SK-N-SH treated with all-trans-retinoic acid at 6 μM for 48 hours (cell line): ENCODE measurements around the gene HIPK3.
"Not testable (repeated sequence)": the region's sequence is repeated elsewhere in the genome, so short reads cannot be mapped to it uniquely, and the experiment has no call there.

Experiments used
- ATAC-seq: fragments of 200-7000 bp; cut with Tn5 transposase; 3 replicates; pipeline ENCODE4 v1.9.1; 2020; ENCODE audit warnings: mild to moderate bottlenecking, moderate library complexity
- ARNTL ChIP-seq: fragments of 450-650 bp; formaldehyde crosslinking; IDR thresholded peaks from 2 replicates; pipeline ENCODE4 v1.5.0; 2020; ENCODE audit warnings: low read depth, mild to moderate bottlenecking, moderate library complexity, borderline replicate concordance
- BACH2 ChIP-seq: fragments of 250-450 bp; sonication (Bioruptor Pico); IDR thresholded peaks from 2 replicates; pipeline ENCODE4 v1.9.0; 2021; ENCODE audit warnings: mild to moderate bottlenecking, borderline replicate concordance
- CSDC2 ChIP-seq: fragments of 250-450 bp; sonication (Bioruptor Pico); IDR thresholded peaks from 2 replicates; pipeline ENCODE4 v1.5.0; 2020; ENCODE audit warnings: mild to moderate bottlenecking, moderate library complexity
- CSRNP3 ChIP-seq: fragments of 250-450 bp; sonication (Bioruptor Pico); IDR thresholded peaks from 2 replicates; pipeline ENCODE4 v1.5.1; 2021; ENCODE audit warnings: mild to moderate bottlenecking, moderate library complexity
- ESRRG ChIP-seq: fragments of 250-450 bp; sonication (Bioruptor Pico); IDR thresholded peaks from 2 replicates; pipeline ENCODE4 v1.6.1; 2021; ENCODE audit warnings: mild to moderate bottlenecking
- GLIS3 ChIP-seq: fragments of 250-450 bp; sonication (Bioruptor Pico); IDR thresholded peaks from 2 replicates; pipeline ENCODE4 v1.5.0; 2020; ENCODE audit warnings: mild to moderate bottlenecking, moderate library complexity
- ISL1 ChIP-seq: fragments of 250-450 bp; sonication (Bioruptor Pico); IDR thresholded peaks from 2 replicates; pipeline ENCODE4 v2.1.2; 2022; ENCODE audit warnings: mild to moderate bottlenecking, moderate library complexity
- OSR1 ChIP-seq: fragments of 250-450 bp; sonication (Bioruptor Pico); IDR thresholded peaks from 2 replicates; pipeline ENCODE4 v1.8.0; 2022; ENCODE audit warnings: moderate library complexity, mild to moderate bottlenecking, inconsistent platforms
- PPARA ChIP-seq: fragments of 250-450 bp; sonication (Bioruptor Pico); IDR thresholded peaks from 2 replicates; pipeline ENCODE4 v1.5.0; 2020; ENCODE audit warnings: mild to moderate bottlenecking, borderline replicate concordance
- RARB ChIP-seq: fragments of 250-450 bp; sonication (Bioruptor Pico); IDR thresholded peaks from 2 replicates; pipeline ENCODE4 v1.8.0; 2021; ENCODE audit warnings: mild to moderate bottlenecking, moderate library complexity
- TSHZ2 ChIP-seq: fragments of 250-450 bp; sonication (Bioruptor Pico); IDR thresholded peaks from 2 replicates; pipeline ENCODE4 v1.5.0; 2020; ENCODE audit warnings: mild to moderate bottlenecking, moderate library complexity
- ZC3H10 ChIP-seq: fragments of 250-450 bp; sonication (Bioruptor Pico); IDR thresholded peaks from 2 replicates; pipeline ENCODE4 v1.5.1; 2021; ENCODE audit warnings: mild to moderate bottlenecking, moderate library complexity
- ZFP3 ChIP-seq: fragments of 250-450 bp; sonication (Bioruptor Pico); IDR thresholded peaks from 2 replicates; pipeline ENCODE4 v1.5.0; 2020; ENCODE audit warnings: mild to moderate bottlenecking, moderate library complexity
- ZFP30 ChIP-seq: fragments of 450-650 bp; formaldehyde crosslinking; IDR thresholded peaks from 2 replicates; pipeline ENCODE4 v1.5.0; 2022; ENCODE audit warnings: mild to moderate bottlenecking, moderate library complexity
- ZNF565 ChIP-seq: fragments of 450-650 bp; formaldehyde crosslinking; conservative IDR thresholded peaks from 2 replicates; pipeline ENCODE4 v1.5.0; 2020; ENCODE audit warnings: low read depth, mild to moderate bottlenecking, moderate library complexity
- ZNF70 ChIP-seq: fragments of 450-650 bp; formaldehyde crosslinking; IDR thresholded peaks from 2 replicates; pipeline ENCODE4 v1.5.0; 2020; ENCODE audit warnings: mild to moderate bottlenecking, moderate library complexity
- ZNF8 ChIP-seq: fragments of 450-650 bp; formaldehyde crosslinking; IDR thresholded peaks from 2 replicates; pipeline ENCODE4 v1.5.0; 2020; ENCODE audit warnings: mild to moderate bottlenecking, moderate library complexity
- TF ChIP-seq, protein P1 (sequence below): fragments of 250-450 bp; sonication (Bioruptor Pico); IDR thresholded peaks from 2 replicates; pipeline ENCODE4 v1.8.0; 2020; ENCODE audit warnings: mild to moderate bottlenecking, moderate library complexity, borderline replicate concordance
- TF ChIP-seq, protein P2 (sequence below): fragments of 250-450 bp; sonication (Bioruptor Pico); IDR thresholded peaks from 2 replicates; pipeline ENCODE4 v1.5.1; 2020; ENCODE audit warnings: low read depth, mild to moderate bottlenecking, moderate library complexity
- TF ChIP-seq, protein P3 (sequence below): fragments of 250-450 bp; sonication (Bioruptor Pico); IDR thresholded peaks from 2 replicates; pipeline ENCODE4 v1.8.0; 2021; ENCODE audit warnings: low read depth, mild to moderate bottlenecking, moderate library complexity, borderline replicate concordance

Gene HIPK3

GRCh38 chr11:33259869-33260268 is 2.7 kb downstream of the HIPK3 start:
- ATAC-seq = no peak
- no peak for TF ChIP-seq ZFP3
- TF ChIP-seq ZNF70 (CRISPR knock-in tag) = no peak
- no peak for TF ChIP-seq OSR1 (CRISPR knock-in tag)
- TF ChIP-seq CSDC2 = no peak
- TF ChIP-seq, all 23 proteins: peak for 0

- not testable (repeated sequence) for ATAC-seq
Measured at GRCh38 chr11:33261350-33261749, 4.2 kb downstream of the HIPK3 start.

DNA sequence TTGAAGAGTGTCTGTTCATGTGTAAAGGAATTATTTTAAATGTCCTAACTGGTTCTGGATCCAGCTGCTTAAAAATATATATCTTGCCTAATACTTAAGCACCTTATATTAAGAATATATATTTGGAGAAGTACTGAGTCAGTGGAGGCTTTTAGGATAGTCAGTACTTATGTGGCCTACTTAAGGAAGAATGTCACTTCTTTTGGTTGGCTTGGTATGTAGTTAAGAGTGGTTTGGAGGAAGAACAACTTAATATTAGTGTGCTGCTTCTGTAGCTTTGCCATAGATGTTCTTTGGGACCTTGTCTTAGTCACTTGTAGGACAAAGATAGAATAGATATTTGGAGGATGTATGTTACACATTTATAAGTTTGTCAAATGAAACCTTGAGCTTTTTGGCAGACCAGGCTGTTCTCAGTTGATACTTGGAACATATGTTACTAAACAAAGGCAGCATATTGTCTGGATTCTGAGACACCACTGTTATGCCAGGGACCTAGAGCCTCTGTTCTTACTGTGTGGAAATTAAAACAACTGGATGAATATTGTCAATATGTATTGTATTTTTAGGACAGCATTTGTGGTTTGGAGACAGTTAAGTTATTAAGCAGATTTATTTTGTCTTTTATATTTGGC is 4.9 kb downstream of the HIPK3 start:
- no peak for ATAC-seq
- TF ChIP-seq CSRNP3 (CRISPR knock-in tag) = no peak
- no peak for TF ChIP-seq ZC3H10 (CRISPR knock-in tag)
- no peak for TF ChIP-seq ZNF565 (CRISPR knock-in tag)
- no peak for TF ChIP-seq PPARA (CRISPR knock-in tag)
- no peak for TF ChIP-seq ESRRG
- TF ChIP-seq ZFP30 (CRISPR knock-in tag) = no peak
- TF ChIP-seq ARNTL (CRISPR knock-in tag) = no peak
- TF ChIP-seq GLIS3 = no peak
- TF ChIP-seq, protein P1, sequence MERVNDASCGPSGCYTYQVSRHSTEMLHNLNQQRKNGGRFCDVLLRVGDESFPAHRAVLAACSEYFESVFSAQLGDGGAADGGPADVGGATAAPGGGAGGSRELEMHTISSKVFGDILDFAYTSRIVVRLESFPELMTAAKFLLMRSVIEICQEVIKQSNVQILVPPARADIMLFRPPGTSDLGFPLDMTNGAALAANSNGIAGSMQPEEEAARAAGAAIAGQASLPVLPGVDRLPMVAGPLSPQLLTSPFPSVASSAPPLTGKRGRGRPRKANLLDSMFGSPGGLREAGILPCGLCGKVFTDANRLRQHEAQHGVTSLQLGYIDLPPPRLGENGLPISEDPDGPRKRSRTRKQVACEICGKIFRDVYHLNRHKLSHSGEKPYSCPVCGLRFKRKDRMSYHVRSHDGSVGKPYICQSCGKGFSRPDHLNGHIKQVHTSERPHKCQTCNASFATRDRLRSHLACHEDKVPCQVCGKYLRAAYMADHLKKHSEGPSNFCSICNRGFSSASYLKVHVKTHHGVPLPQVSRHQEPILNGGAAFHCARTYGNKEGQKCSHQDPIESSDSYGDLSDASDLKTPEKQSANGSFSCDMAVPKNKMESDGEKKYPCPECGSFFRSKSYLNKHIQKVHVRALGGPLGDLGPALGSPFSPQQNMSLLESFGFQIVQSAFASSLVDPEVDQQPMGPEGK = no peak
- TF ChIP-seq, protein P2, sequence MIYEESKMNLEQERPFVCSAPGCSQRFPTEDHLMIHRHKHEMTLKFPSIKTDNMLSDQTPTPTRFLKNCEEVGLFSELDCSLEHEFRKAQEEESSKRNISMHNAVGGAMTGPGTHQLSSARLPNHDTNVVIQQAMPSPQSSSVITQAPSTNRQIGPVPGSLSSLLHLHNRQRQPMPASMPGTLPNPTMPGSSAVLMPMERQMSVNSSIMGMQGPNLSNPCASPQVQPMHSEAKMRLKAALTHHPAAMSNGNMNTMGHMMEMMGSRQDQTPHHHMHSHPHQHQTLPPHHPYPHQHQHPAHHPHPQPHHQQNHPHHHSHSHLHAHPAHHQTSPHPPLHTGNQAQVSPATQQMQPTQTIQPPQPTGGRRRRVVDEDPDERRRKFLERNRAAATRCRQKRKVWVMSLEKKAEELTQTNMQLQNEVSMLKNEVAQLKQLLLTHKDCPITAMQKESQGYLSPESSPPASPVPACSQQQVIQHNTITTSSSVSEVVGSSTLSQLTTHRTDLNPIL (CRISPR knock-in tag) = no peak
- TF ChIP-seq, protein P3, sequence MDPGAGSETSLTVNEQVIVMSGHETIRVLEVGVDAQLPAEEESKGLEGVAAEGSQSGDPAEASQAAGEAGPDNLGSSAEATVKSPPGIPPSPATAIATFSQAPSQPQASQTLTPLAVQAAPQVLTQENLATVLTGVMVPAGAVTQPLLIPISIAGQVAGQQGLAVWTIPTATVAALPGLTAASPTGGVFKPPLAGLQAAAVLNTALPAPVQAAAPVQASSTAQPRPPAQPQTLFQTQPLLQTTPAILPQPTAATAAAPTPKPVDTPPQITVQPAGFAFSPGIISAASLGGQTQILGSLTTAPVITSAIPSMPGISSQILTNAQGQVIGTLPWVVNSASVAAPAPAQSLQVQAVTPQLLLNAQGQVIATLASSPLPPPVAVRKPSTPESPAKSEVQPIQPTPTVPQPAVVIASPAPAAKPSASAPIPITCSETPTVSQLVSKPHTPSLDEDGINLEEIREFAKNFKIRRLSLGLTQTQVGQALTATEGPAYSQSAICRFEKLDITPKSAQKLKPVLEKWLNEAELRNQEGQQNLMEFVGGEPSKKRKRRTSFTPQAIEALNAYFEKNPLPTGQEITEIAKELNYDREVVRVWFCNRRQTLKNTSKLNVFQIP (CRISPR knock-in tag) = no peak
- no peak for TF ChIP-seq ZFP3
- no peak for TF ChIP-seq RARB (CRISPR knock-in tag)
- no peak for TF ChIP-seq OSR1 (CRISPR knock-in tag)
- no peak for TF ChIP-seq BACH2
- no peak for TF ChIP-seq TSHZ2 (CRISPR knock-in tag)
- TF ChIP-seq ZNF8 (CRISPR knock-in tag) = no peak

DNA sequence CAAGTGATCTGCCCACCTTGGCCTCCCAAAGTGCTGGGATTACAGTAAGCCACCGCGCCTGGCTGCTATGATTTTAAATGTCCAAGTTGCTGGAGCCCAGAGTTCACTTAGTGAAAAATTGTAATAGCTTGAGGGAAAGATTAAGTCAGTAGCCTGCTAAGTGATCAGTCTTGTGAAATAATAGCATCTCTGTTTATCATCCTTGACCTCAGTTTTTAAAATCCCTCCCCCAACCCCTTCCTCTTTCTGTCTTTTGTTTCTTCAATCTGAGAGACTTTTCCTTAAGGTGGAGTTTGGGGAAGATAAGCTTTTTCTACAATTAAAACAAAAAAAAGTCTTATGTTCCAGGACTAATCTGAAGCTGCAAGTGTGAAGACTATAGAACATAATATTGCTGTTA is 6.4 kb downstream of the HIPK3 start:
- ATAC-seq = no peak
- TF ChIP-seq ISL1 (peak; percentile 36; the same call in 1 of the 2 replicates), ZNF70 (CRISPR knock-in tag) (no peak), TSHZ2 (CRISPR knock-in tag) (no peak)
